ENCODE data around the gene SEMA7A.
A peak's percentile ranks its signal among the peaks of the same experiment; 100 is the strongest.

The SEMA7A gene

GRCh38 chr15:74384881-74385643, 48.7 kb downstream of the SEMA7A start:
- DNase-seq: no peak

- no peak for DNase-seq
These were observed 49.2 kb downstream of the SEMA7A start for GRCh38 chr15:74384566-74384880.

DNA sequence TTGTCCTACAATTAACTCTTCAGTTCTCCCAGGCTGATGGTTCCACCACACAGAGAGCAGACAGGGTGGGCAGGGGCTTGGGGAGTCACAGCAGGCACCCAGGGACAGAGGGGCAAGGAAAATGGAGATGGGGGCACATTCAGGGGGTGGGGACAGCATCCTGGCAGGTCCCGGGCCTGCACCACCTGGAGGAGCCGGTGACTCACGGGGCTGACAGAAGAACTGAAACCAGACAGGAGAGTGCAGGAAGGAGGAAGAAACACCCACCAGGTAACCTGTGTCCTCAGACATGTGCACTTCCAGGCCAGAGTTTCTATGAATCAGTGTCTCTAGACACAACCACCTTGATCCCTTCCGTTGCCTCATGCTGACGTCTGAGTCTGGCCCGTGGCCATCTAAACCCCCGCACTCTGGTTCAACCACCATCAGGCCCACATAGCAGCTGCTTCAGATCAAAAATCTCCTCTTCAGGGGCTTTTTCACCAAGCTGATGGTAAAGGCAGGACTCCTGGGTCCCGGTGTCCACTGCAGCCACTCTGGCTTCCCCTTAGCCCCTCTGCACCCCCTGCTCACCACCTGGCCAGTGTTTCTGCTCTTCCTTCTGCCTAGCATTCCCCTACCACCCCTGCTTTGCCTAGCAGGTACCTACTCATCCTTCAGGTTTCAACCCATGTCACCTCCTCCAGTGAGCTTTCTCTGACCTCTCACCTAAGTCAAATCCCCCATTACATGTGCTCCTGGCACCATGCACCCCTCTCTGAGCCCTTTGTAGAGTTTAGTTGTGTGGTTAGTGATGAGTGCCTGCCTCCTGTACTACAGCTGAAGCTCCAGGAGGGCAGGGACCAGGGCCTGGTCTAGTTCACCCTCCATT, 49.8 kb downstream of the SEMA7A start:
- no peak for DNase-seq

DNA sequence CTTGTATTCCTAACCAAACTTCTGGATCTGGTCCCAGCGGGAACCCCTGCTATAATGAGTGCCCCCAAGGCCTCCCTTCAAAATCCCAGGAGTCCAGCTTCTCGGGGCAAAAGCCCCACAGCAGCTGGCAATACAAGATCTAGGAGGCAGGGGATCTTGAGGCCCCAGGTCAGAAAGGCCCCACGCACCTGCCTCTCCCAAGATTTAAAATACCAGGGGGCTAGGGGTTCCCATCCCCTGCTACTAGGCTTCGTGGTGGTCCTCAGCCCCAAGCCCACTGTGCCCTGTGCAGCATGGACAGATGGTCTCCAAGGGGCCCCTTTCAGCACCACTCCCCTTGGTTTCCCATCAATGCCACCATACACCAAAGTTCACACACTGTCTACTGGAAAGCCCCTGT, 50.5 kb downstream of the SEMA7A start:
- no peak for DNase-seq

DNA sequence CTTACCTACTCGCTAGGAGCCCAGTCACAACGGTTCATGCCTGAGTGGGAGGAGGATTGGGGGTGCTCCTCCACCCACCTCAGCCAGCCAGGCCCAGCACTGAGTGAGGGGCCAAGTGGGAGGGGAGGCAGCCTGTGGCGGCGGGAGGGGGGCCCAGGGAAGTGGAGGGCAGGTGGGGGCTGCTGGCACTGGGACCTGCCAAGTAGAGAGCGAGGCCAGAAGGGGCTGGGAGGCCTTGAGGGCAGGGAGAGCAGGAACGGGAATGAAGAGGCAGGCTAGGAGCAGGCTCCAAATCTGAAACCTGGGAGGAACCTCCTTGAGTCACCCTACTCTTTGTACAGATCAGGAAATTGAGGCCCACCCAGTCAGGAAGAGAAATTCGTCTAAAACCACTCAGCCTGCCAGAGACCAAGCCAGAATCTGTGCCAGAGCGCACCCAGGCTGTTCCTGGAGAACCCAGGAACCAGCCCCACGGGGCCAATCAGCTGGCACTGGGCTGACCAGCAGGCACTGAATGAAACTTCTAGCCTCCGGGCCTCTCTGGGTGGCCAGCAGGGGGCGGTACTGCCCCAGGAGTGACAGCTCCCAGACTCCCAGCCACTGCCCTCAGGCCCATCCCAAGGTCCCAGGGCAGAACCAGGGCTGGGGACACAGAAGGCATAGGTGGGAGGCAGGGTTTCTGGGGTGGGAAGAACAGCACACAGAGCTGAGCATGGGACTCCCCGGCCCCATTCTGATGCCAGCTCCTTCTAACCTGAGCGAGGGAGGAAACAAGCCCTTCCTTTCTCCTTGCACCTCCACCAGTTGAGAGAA, 51.5 kb downstream of the SEMA7A start:
- no peak for DNase-seq

DNA sequence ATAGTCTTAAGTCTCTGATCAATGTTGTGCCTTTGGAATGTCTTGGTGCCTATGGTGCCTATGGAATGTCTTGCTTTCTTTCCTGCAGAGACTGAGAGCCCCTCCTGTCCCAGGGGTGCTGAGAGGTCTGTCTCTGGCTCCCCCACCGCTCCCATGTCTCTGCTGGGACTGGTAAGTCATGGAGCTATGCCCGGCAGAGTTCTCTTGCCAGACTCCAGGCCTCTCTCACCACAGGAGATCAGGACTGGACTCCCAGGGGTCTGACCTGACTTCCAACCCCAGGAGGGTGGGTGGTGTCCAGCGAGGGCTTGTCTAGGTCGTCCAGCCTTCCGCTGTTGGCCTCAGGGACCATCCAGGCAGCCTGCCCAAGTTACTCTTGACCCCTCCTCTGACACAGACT, 52.3 kb downstream of the SEMA7A start:
- no peak for DNase-seq

DNA sequence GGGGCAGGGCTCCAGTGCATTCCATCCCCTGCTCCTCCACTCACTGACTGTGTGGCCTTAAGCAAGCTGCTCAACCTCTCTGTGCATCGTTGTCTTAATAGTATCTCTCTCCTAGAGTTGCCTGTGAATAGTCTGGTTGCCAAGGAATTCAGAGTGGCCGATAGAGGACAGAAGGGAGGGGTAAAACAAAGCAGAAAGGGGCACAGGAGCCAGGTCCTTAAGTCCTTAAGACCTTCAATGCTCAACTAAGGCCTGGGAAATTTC, 52.6 kb downstream of the SEMA7A start:
- no peak for DNase-seq

DNA sequence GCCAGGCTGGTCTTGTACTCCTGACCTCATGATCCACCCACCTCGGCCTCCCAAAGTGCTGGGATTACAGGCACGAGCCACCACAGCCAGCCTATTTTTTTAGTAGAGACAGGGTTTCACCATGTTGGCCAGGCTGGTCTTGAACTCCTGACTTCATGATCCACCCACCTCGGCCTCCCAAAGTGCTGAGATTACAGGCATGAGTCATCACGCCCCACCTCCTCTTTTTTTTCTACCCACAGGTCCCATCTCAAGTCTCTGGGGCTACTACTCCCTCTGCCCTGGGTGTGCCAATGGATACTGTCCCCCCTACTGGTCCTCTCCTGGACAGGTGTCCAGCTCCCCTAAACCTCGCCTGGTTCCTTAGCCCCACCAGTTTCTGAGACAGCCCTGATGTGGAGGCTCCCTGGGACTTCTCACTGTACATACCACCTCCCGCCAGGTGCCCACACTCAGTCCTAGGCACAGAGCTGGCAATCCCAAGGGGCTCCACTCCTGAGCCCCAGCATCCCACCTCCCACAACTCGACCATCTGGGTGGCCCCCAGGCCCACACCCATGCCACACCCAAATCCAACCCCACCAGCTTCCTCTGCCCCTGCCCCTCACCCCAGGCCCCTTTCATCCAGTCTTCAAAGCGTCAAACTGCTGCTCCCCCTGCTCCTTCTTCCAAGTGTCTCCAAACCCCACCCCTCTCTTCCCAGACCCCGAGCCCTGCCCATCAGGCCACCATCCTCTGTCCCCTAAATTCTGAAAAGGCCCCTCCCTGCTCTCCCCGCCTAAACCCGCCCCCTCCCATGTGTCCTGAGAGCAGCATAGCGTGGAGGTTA, 53.2 kb downstream of the SEMA7A start:
- no peak for DNase-seq

DNA sequence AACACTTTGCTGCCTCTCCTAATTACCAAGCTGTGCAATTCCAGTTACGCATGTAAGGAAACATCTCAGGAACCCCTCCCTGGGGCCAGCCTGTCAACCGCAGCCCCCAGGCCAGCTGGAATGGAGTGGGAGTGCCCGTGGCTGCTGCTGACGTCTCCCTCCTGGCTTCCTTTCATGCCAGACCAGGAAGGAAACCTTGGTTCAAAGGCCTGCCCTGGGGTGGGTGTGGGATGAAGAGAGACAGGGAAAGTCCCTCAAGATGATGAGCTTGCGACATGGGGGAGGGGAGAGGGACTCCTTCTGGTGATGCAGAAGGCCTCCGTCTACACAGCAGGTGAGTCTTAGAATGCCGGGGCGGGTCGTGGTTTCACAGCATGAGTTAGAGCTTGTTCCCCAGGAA, 54.9 kb downstream of the SEMA7A start:
- DNase-seq: no peak

DNA sequence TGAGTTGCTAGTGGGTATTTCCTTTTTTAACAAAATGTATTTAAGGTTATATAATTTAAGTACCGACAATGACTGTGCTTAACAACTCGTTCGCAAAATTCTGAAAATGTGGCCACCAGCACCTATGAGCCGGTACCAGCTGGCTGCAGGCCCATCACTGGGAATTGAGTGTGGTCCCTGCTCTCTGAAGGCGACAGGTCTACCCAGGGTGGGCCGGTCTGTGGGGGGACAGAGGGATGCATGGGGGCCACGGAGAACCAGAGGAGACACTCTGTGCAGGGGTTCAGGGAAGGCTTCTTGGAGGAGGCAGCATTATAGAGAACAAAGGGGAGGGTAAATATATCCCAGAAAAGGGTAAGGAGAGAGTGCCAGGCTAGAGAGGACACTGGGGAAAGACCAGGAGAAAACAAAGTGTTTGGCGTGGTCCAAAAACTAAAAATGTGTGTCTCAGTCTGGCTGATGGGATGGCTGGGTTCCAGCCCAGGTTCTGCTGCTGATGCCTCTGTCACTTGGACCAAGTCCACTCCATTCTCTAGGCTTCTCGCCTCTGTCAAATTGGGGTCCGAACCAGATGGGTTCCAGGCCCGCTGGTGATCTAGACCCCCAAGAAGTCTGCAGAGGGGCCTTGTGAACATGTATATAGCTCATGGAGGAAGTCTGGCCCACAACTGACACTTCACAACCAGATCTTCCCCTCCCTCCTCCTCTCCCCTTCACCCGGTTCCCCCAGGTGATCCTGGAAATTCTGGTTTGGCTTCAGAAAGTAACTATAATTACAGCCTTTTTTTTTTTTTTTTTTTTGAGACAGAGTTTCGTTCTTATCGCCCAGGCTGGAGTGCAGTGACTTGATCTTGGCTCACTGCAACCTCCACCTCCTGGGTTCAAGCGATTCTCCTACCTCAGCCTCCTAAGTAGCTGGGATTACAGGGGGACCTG, 55.7 kb downstream of the SEMA7A start:
- DNase-seq: no peak

GRCh38 chr15:74376825-74377581, 56.8 kb downstream of the SEMA7A start:
- no peak for DNase-seq

GRCh38 chr15:74376226-74376625, 57.5 kb downstream of the SEMA7A start:
- DNase-seq: no peak

- DNase-seq: peak; percentile 34
These were observed 58.5 kb downstream of the SEMA7A start for GRCh38 chr15:74375303-74375693.

DNA sequence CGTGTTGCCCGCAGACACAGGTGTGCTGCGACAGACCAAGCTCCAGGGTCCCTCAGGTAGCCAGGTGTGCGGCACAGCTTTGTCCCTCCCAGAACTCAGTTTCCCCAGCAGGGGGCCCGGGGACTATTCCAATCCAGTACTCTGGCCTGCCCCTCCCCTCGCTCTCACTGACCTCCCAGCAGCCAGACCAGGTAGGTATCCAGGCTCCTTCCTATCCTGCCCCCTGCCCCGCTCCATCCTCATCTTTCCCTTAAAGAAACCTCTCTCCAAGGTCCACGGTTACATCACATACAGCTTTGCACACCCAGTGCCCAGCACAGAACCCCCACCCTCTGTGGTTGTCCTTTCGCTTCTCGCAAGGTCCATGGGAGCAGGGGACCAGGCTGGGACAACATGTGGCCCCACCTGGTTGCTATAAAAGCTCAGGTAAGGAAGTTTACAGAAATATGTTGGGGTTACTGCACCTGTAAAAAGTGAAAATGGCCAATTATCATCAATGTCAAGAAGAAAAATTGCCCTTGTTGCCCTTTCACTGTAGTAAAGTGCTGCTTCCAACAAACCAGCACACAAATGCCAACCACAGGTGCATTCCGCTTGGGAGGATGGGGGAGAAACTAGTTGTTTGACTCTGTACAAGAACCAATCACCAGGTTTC, 59.0 kb downstream of the SEMA7A start:
- DNase-seq: no peak

- DNase-seq: peak; percentile 85
These were observed 59.8 kb downstream of the SEMA7A start for GRCh38 chr15:74373731-74374647.

DNA sequence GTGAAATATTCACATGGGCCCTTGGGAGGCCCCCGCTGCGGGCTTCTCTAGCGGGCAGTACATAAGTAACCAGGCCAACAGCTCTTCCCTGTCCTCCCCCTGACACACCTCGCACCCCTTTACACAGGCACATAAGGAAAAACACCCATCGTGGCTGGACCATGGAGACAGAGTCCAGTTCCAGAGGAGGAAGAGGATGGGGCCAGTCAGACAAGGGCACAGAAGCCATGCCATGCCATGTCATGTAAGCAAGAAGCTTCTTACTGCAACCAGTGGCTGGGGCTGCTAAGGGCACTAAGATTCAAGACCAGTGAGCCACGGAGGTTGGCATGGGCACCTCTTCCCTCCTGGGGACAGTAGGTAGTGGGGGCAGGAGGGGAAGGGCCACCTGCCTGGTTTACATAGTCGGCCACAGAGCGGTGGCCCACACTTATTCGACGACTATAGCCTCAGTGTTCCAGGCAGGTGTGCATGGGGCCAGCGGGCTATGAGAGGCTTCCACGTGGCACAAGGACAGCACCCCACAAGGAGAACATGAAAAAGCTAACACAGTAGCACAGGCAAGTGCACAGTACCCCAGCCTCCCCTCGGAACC, 60.6 kb downstream of the SEMA7A start:
- no peak for DNase-seq

- DNase-seq: no peak
These were observed 63.3 kb downstream of the SEMA7A start for GRCh38 chr15:74370471-74370870.

- no peak for DNase-seq
These were observed 64.0 kb downstream of the SEMA7A start for GRCh38 chr15:74369756-74370155.

All from NCI-H510A (cell line).